ENCODE results near the gene TTLL7. TPM values are rescaled to one million over a fixed set of nuclear protein-coding genes. Genes with fewer than 3 reads are reported as not detected.

TTLL7 gene
- total RNA-seq, 1 donor from 2014 or later: not detected

GRCh38 chr1:84001501-84001900 lies 2.6 kb upstream of the TTLL7 start:
- Mint-ChIP-seq H3K27me3 (peaks cover 41% of the 10 kb centered on the region), H3K36me3 (ENCODE audit: low read depth) (no peaks in the 10 kb centered on the region), H3K9me3 (no peaks in the 10 kb centered on the region), H3K4me1 (peaks cover 13% of the 10 kb centered on the region), H3K27ac (no peak overlapping the region), H3K4me3 (no peak overlapping the region)
- TF ChIP-seq CTCF (IDR thresholded peaks at IDR 0.05): no peak
- DNase-seq (no peak), ATAC-seq (ENCODE audit: low read depth) (no peak)
- ChIA-PET POLR2A (no interaction called here), CTCF (no interaction called here)
- intact Hi-C loops (cut with micrococcal nuclease): loop anchor here (5.0 kb wide), 1 partner anchor 121 kb away; no protein-coding TSS in a partner anchor

- ChIA-PET POLR2A (no interaction called here), CTCF (no interaction called here)
- Mint-ChIP-seq H3K4me3 (no peak overlapping the region), H3K4me1 (peaks cover 13% of the 10 kb centered on the region), H3K36me3 (ENCODE audit: low read depth) (no peaks in the 10 kb centered on the region), H3K9me3 (no peaks in the 10 kb centered on the region), H3K27ac (no peak overlapping the region), H3K27me3 (peaks cover 39% of the 10 kb centered on the region)
- TF ChIP-seq CTCF (IDR thresholded peaks at IDR 0.05): no peak
- DNase-seq: no peak
- no peak for ATAC-seq (ENCODE audit: low read depth)
- intact Hi-C loops (cut with micrococcal nuclease): loop anchor here (5.0 kb wide), 1 partner anchor 121 kb away; no protein-coding TSS in a partner anchor
Measured at GRCh38 chr1:84000954-84001495, 2.1 kb upstream of the TTLL7 start.

GRCh38 chr1:84000196-84000885 lies 1.4 kb upstream of the TTLL7 start:
- H3K27ac Mint-ChIP-seq: no peak overlapping the region
- TF ChIP-seq CTCF (IDR thresholded peaks at IDR 0.05): no peak
- H3K9me3 Mint-ChIP-seq: no peaks in the 10 kb centered on the region
- ATAC-seq (ENCODE audit: low read depth) (no peak), DNase-seq (no peak)
- POLR2A ChIA-PET: no interaction called here
- peaks cover 13% of the 10 kb centered on the region for H3K4me1 Mint-ChIP-seq
- CTCF ChIA-PET: no interaction called here
- no peaks in the 10 kb centered on the region for H3K36me3 Mint-ChIP-seq (ENCODE audit: low read depth)
- H3K27me3 Mint-ChIP-seq: peaks cover 38% of the 10 kb centered on the region
- peak overlapping the region; percentile 39 for H3K4me3 Mint-ChIP-seq
- intact Hi-C loops (cut with micrococcal nuclease): loop anchor here (5.0 kb wide), 1 partner anchor 122 kb away; no protein-coding TSS in a partner anchor

GRCh38 chr1:83999316-83999819 lies 436 bp upstream of the TTLL7 start:
- TF ChIP-seq CTCF (IDR thresholded peaks at IDR 0.05): no peak
- no peak for DNase-seq
- H3K27ac Mint-ChIP-seq: no peak overlapping the region
- H3K36me3 Mint-ChIP-seq (ENCODE audit: low read depth): no peaks in the 10 kb centered on the region
- intact Hi-C loops (cut with micrococcal nuclease): loop anchor here (1.0 to 5.0 kb wide), 3 partner anchors 78 to 1278 kb away; partner anchors contain the start of genes BCL10 and SSX2IP
- H3K27me3 Mint-ChIP-seq: peaks cover 41% of the 10 kb centered on the region
- POLR2A ChIA-PET: interaction anchor here (0.6 to 0.8 kb wide), 3 partner anchors 238 to 574 kb away, joined by 4 to 9 read pairs (median 4); no protein-coding TSS in a partner anchor
- peaks cover 13% of the 10 kb centered on the region for H3K4me1 Mint-ChIP-seq
- H3K9me3 Mint-ChIP-seq: no peaks in the 10 kb centered on the region
- H3K4me3 Mint-ChIP-seq: peak overlapping the region; percentile 82
- ATAC-seq (ENCODE audit: low read depth): peak; percentile 83
- CTCF ChIA-PET: no interaction called here

- intact Hi-C loops (cut with micrococcal nuclease): loop anchor here (2.0 to 5.0 kb wide), 2 partner anchors 693 to 1279 kb away; partner anchors contain the start of genes BCL10 and SSX2IP
- peaks cover 41% of the 10 kb centered on the region for H3K27me3 Mint-ChIP-seq
- no peaks in the 10 kb centered on the region for H3K36me3 Mint-ChIP-seq (ENCODE audit: low read depth)
- H3K4me1 Mint-ChIP-seq: peaks cover 13% of the 10 kb centered on the region
- peak overlapping the region; percentile 79 for H3K4me3 Mint-ChIP-seq
- H3K27ac Mint-ChIP-seq: no peak overlapping the region
- ATAC-seq (ENCODE audit: low read depth) (no peak), DNase-seq (no peak)
- TF ChIP-seq CTCF (IDR thresholded peaks at IDR 0.05): no peak
- no peaks in the 10 kb centered on the region for H3K9me3 Mint-ChIP-seq
- CTCF ChIA-PET: no interaction called here
- POLR2A ChIA-PET: no interaction called here
Measured at GRCh38 chr1:83998205-83998497, 781 bp downstream of the TTLL7 start.

Data from activated B cell treated with CpG ODN at 0.5 μM for 24 hours (primary cell).